ENCODE data around the gene GZMM. TPM values are rescaled to one million over a fixed set of nuclear protein-coding genes. Genes with fewer than 3 reads are reported as not detected.

The GZMM gene
- total RNA-seq, 1 donor from 2014 or later: not detected

DNA sequence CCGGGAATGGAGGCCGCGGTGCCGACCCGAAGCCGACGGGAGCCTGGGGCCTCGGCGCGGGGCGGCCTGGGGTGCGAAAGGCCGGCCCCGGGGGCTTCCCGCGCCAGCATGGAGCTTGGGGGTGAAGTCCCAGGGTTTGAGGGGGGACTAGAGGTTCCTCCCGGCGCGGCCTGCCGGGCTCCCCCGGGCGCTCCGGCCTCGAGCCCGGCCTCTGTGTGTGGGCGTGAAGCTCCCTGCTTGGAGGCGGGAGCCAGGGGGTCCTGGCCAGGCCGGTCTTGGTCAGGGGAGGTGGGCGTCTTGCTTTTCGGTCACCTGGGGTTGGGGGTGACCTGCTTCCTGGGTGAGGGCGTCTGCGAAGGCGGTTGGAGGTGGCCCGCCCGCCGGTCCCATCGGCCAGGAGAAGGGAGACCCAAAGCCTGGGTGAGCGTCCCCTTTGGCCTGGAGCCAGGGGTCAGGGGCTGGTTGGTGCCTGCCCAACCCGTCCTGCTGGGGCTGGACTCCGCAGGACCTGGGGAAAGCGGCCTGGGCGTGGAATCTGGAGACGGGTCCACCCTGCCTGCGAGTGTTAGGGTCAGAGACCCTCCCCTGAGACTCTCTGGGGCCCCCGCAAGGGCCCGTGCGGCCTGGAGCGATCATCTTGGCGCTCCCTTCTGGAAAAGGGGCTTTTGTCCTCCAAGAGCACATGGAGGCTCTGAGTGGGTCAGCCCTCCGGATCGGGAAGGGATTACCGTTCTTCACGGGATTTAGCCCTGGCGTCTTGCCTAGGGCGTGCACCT lies 29.1 kb downstream of the GZMM start:
- peak overlapping the region; percentile 85 for H3K4me3 Mint-ChIP-seq (ENCODE audit: unreplicated experiment)
- no peaks in the 10 kb centered on the region for H3K27me3 Mint-ChIP-seq (ENCODE audit: unreplicated experiment)
- H3K36me3 Mint-ChIP-seq (ENCODE audit: unreplicated experiment): no peaks in the 10 kb centered on the region
- peak overlapping the region; percentile 84 for H3K27ac Mint-ChIP-seq (ENCODE audit: unreplicated experiment)
- H3K9me3 Mint-ChIP-seq (ENCODE audit: unreplicated experiment): no peaks in the 10 kb centered on the region
- peaks cover 49% of the 10 kb centered on the region for H3K4me1 Mint-ChIP-seq (ENCODE audit: unreplicated experiment)
- TF ChIP-seq, protein P1, sequence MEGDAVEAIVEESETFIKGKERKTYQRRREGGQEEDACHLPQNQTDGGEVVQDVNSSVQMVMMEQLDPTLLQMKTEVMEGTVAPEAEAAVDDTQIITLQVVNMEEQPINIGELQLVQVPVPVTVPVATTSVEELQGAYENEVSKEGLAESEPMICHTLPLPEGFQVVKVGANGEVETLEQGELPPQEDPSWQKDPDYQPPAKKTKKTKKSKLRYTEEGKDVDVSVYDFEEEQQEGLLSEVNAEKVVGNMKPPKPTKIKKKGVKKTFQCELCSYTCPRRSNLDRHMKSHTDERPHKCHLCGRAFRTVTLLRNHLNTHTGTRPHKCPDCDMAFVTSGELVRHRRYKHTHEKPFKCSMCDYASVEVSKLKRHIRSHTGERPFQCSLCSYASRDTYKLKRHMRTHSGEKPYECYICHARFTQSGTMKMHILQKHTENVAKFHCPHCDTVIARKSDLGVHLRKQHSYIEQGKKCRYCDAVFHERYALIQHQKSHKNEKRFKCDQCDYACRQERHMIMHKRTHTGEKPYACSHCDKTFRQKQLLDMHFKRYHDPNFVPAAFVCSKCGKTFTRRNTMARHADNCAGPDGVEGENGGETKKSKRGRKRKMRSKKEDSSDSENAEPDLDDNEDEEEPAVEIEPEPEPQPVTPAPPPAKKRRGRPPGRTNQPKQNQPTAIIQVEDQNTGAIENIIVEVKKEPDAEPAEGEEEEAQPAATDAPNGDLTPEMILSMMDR (IDR thresholded peaks at IDR 0.05): no peak
- peak; percentile 85 for DNase-seq (ENCODE audit: extremely low spot score, unreplicated experiment)

DNA sequence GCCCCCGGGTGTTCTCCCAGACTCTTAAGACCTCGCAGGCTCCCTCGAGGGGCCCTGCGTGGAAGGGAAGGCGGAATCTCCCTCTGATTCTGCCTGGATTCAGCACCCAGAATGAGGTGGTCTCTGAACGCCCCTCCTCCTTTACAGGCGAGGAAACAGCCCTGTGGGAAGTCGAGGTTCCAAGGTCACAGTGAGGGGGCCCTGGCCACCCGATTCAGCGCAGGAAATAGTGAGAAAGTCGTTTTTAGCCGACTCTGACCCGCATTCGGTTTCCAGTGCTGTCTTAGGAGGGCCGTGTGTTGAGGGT lies 29.6 kb downstream of the GZMM start:
- Mint-ChIP-seq H3K4me3 (ENCODE audit: unreplicated experiment) (peak overlapping the region; percentile 84), H3K27ac (ENCODE audit: unreplicated experiment) (peak overlapping the region; percentile 82), H3K9me3 (ENCODE audit: unreplicated experiment) (no peaks in the 10 kb centered on the region), H3K36me3 (ENCODE audit: unreplicated experiment) (no peaks in the 10 kb centered on the region), H3K4me1 (ENCODE audit: unreplicated experiment) (peaks cover 51% of the 10 kb centered on the region), H3K27me3 (ENCODE audit: unreplicated experiment) (no peaks in the 10 kb centered on the region)
- TF ChIP-seq, protein P1 (IDR thresholded peaks at IDR 0.05): no peak
- DNase-seq (ENCODE audit: extremely low spot score, unreplicated experiment): no peak

DNA sequence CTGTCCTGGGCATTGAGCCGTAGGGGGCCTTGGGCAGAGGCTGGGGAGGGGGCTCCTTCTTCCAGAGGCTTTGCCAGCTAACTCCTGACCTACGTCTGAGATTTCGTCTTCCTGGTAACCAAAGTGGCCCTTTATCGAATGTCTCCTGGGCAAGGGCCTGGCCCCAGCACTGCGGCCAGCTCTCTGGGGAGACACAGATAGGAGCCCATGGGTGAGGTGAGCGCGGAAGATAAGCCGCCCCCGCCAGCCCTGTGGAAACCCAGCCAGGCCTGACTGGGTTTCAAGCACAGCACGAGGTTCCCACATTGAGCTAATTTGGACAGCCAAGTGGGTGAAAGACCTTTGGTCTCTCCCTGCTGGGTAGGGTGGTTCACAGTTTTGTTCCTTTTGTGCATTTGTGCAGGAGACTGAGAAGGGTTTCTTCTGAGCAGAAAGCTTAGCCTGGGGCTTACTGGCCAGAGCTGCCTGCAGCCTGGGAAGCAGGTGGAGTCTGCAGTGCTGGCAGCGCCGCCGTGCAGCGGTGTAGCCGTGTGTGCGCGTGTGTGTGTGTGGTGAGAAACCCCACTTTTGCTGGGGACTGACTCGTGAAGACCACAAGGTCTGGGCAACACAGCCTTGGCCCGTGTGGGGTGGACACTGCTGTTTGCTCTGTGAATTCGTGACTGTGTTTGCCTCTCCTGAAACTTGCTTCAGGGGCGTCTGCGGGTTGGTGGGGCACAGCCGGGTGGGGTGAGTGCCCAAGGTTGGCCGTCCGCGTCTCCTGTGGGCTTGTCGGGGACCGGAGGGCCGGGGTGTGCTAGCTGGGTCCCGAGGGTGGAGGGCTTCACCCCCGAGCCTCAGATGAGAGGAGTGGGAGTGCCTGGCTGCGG lies 31.0 kb downstream of the GZMM start:
- H3K36me3 Mint-ChIP-seq (ENCODE audit: unreplicated experiment): no peaks in the 10 kb centered on the region
- peak overlapping the region; percentile 84 for H3K4me3 Mint-ChIP-seq (ENCODE audit: unreplicated experiment)
- TF ChIP-seq, protein P1 (IDR thresholded peaks at IDR 0.05): no peak
- H3K27ac Mint-ChIP-seq (ENCODE audit: unreplicated experiment): peak overlapping the region; percentile 89
- H3K4me1 Mint-ChIP-seq (ENCODE audit: unreplicated experiment): peaks cover 51% of the 10 kb centered on the region
- H3K27me3 Mint-ChIP-seq (ENCODE audit: unreplicated experiment): no peaks in the 10 kb centered on the region
- peak; percentile 83 for DNase-seq (ENCODE audit: extremely low spot score, unreplicated experiment)
- H3K9me3 Mint-ChIP-seq (ENCODE audit: unreplicated experiment): no peaks in the 10 kb centered on the region

DNA sequence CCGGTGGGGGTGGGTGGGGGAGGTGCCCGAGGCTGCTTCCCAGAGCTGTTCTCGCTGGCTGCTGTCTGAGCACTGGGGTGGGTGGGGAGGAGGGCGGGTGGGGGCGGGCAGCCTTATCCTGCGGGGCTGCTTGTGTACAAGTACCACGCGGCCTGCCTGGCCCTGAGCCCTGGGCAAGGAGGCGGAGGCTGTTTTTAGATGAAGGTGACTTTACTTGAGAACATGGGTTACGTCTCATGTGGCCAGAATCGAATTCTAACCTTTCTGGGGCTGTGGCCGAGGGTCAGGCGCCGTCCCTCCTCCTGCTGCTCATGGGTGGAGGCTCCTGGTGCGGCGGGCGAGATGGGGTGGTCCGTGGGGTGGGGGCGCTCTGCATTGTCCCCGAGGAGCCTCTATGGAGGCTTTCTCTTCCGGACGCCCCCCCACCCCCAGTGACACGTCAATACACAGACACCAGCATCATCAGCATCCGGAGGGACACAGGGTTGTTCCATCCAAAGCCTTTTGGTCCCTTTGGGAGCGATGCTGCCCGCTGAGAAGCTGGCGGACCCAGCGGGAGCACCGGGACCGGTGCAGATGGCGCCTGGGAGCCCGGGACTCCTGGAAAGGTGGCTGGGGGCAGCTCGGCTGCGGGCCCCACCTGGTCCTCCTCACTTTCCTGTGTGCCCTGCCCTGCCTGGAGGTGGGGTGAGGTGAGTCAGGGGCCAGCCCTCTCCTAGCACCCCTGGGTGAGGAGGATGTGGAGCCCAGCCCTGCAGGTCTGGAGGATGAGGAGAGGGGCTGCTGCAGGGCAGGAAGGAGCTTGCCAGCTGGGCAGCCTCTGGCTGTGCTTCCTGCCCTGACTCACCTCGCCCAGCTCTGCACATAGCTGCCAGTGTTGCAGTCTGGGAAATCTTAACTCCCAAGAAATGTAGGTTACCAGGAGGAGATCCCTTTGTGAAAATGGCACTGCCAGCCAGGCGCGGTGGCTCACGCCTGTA lies 32.0 kb downstream of the GZMM start:
- H3K4me3 Mint-ChIP-seq (ENCODE audit: unreplicated experiment): peak overlapping the region; percentile 84
- H3K9me3 Mint-ChIP-seq (ENCODE audit: unreplicated experiment): no peaks in the 10 kb centered on the region
- DNase-seq (ENCODE audit: extremely low spot score, unreplicated experiment): peak; percentile 83

More for the DNA sequence above, 32.0 kb downstream of the GZMM start:
- peaks cover 50% of the 10 kb centered on the region for H3K4me1 Mint-ChIP-seq (ENCODE audit: unreplicated experiment)
- H3K36me3 Mint-ChIP-seq (ENCODE audit: unreplicated experiment): no peaks in the 10 kb centered on the region
- no peaks in the 10 kb centered on the region for H3K27me3 Mint-ChIP-seq (ENCODE audit: unreplicated experiment)
- TF ChIP-seq, protein P1 (IDR thresholded peaks at IDR 0.05): no peak
- peak overlapping the region; percentile 89 for H3K27ac Mint-ChIP-seq (ENCODE audit: unreplicated experiment)
